ENCODE measurements around the gene RAB40AL. TPM values are rescaled to one million over a fixed set of nuclear protein-coding genes. Genes with fewer than 3 reads are reported as not detected.
"Not testable (repeated sequence)": the region's sequence is repeated elsewhere in the genome, so short reads cannot be mapped to it uniquely, and the experiment has no call there.

RAB40AL gene, protein sequence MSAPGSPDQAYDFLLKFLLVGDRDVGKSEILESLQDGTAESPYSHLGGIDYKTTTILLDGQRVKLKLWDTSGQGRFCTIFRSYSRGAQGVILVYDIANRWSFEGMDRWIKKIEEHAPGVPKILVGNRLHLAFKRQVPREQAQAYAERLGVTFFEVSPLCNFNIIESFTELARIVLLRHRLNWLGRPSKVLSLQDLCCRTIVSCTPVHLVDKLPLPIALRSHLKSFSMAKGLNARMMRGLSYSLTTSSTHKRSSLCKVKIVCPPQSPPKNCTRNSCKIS
- total RNA-seq: 1 to 10 TPM in 2 of 8 experiments, under 1 TPM in 5, not detected in 1; 0.16 to 1.9 (median 0.41) TPM

DNA sequence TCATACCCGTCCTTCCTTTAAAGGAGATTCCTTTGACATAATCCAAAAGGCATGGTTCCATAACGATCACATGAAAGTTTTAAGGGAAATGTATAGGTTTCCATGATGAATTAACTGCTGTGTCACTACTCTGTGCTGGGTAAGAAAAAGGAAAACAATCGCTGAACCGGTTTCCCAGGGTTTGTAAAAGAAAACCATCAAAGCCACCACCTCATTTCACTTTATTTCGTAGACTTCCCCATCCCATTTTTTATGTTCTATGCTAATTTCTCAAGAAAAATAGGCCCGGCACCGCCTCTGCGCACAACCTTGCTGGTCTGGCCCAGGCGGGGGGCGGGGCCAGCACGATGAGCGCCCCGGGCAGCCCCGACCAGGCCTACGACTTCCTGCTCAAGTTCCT lies at the start of gene RAB40AL:
TSS of gene RAB40AL (plus strand) at position 301 of the 400 bp plus-strand sequence. CDS start at position 348, 47 bp downstream.
- H3K4me1 ChIP-seq (replicated peaks in 1 of 2); ATAC-seq (replicated peaks in 6 of 8); H3K27ac ChIP-seq; H3K4me3 ChIP-seq; in situ Hi-C loops (cut with MboI; ENCODE audit: low pct_unique_long_range_greater_than_20kb in 2 of 9, low sequenced_read_pairs in 9 of 9, unreplicated experiment in 9 of 9): not testable (repeated sequence)
- 67% methylated on average over 1 of the region's 15 CpGs; no CpG with 5 or more reads in 9 of the 10 experiments for WGBS, 10 experiments

GRCh38 chrX:102887687-102888086 lies 49.4 kb upstream of the RAB40AL start:
- H3K4me3 ChIP-seq: no peak overlapping the region
- in situ Hi-C loops (cut with MboI; ENCODE audit: low pct_unique_long_range_greater_than_20kb in 2 of 9, low sequenced_read_pairs in 9 of 9, unreplicated experiment in 9 of 9): no loop called here
- no peak overlapping the region for H3K27ac ChIP-seq
- 63 to 67% methylated on average over 1 to 3 of the region's 3 CpGs; no CpG with 5 or more reads in 8 of the 10 experiments for WGBS, 10 experiments
- no peak for ATAC-seq (replicated peaks in 6 of 8)
- no peaks in the 10 kb centered on the region for H3K4me1 ChIP-seq (replicated peaks in 1 of 2)

DNA sequence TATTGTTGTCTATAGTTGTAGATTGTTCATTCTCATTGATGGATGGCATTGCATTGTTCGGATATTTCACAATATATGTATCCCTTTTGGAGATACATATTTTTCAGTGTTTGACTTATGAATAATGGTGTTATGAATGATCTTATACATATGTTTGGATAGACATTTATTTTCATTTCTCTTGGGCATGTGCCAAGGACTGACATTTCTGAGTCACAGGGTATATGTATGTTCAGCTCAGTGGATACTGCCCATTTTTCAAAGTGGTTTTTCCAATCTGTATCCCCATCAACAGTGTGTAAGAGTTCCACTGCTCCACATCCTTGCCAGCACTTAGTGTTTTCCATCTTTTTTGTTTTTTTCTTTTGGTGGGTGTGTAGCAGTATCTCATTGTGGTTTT lies 45.0 kb upstream of the RAB40AL start:
- ATAC-seq (replicated peaks in 6 of 8): no peak
- in situ Hi-C loops (cut with MboI; ENCODE audit: low pct_unique_long_range_greater_than_20kb in 2 of 9, low sequenced_read_pairs in 9 of 9, unreplicated experiment in 9 of 9): no loop called here
- Histone ChIP-seq H3K27ac (no peak overlapping the region), H3K4me1 (replicated peaks in 1 of 2) (no peaks in the 10 kb centered on the region), H3K4me3 (no peak overlapping the region)
- 60 to 100% (median 82%) methylated on average over 1 of the region's 1 CpG; no CpG with 5 or more reads in 6 of the 10 experiments for WGBS, 10 experiments

- ATAC-seq (replicated peaks in 6 of 8): peak; percentile 19 to 95 (median 63)
- WGBS, 10 experiments: 25 to 96% (median 56%) methylated on average over 1 to 13 of the region's 15 CpGs; no CpG with 5 or more reads in 4 of the 10 experiments
- in situ Hi-C loops (cut with MboI; ENCODE audit: low pct_unique_long_range_greater_than_20kb in 2 of 9, low sequenced_read_pairs in 9 of 9, unreplicated experiment in 9 of 9): no loop called here
Observed at GRCh38 chrX:102899940-102900916, 36.8 kb upstream of the RAB40AL start.

GRCh38 chrX:102902355-102902754 lies 34.7 kb upstream of the RAB40AL start:
- ATAC-seq (replicated peaks in 6 of 8): no peak
- H3K4me1 ChIP-seq (replicated peaks in 1 of 2): no peaks in the 10 kb centered on the region
- H3K27ac ChIP-seq: no peak overlapping the region
- H3K4me3 ChIP-seq: no peak overlapping the region
- in situ Hi-C loops (cut with MboI; ENCODE audit: low pct_unique_long_range_greater_than_20kb in 2 of 9, low sequenced_read_pairs in 9 of 9, unreplicated experiment in 9 of 9): no loop called here

More at GRCh38 chrX:102899940-102900916, 36.8 kb upstream of the RAB40AL start:
- no peak overlapping the region for H3K27ac ChIP-seq
- no peaks in the 10 kb centered on the region for H3K4me1 ChIP-seq (replicated peaks in 1 of 2)
- H3K4me3 ChIP-seq: no peak overlapping the region

- Histone ChIP-seq H3K27ac (no peak overlapping the region), H3K4me1 (replicated peaks in 1 of 2) (no peaks in the 10 kb centered on the region), H3K4me3 (no peak overlapping the region)
- WGBS, 10 experiments: 20 to 100% (median 53%) methylated on average over 1 to 2 of the region's 2 CpGs; no CpG with 5 or more reads in 4 of the 10 experiments
- ATAC-seq (replicated peaks in 6 of 8): no peak
- in situ Hi-C loops (cut with MboI; ENCODE audit: low pct_unique_long_range_greater_than_20kb in 2 of 9, low sequenced_read_pairs in 9 of 9, unreplicated experiment in 9 of 9): no loop called here
Observed at GRCh38 chrX:102930990-102931756, 5.9 kb upstream of the RAB40AL start.

GRCh38 chrX:102934624-102935023 lies 2.4 kb upstream of the RAB40AL start:
- no peak for ATAC-seq (replicated peaks in 6 of 8)
- in situ Hi-C loops (cut with MboI; ENCODE audit: low pct_unique_long_range_greater_than_20kb in 2 of 9, low sequenced_read_pairs in 9 of 9, unreplicated experiment in 9 of 9): no loop called here
- H3K4me3 ChIP-seq: no peak overlapping the region
- no peaks in the 10 kb centered on the region for H3K4me1 ChIP-seq (replicated peaks in 1 of 2)
- H3K27ac ChIP-seq: no peak overlapping the region
- 38 to 100% (median 84%) methylated on average over 1 to 3 of the region's 3 CpGs; no CpG with 5 or more reads in 6 of the 10 experiments for WGBS, 10 experiments

- peak; percentile 45 to 91 (median 80) for ATAC-seq (replicated peaks in 6 of 8)
- in situ Hi-C loops (cut with MboI; ENCODE audit: low pct_unique_long_range_greater_than_20kb in 2 of 9, low sequenced_read_pairs in 9 of 9, unreplicated experiment in 9 of 9): loop anchor here in 2 of 9 experiments (25.0 kb wide), 1 partner anchor 211 kb away; no protein-coding TSS in a partner anchor
- WGBS, 10 experiments: 0 to 18% (median 7%) methylated on average over 2 to 9 of the region's 14 CpGs; no CpG with 5 or more reads in 5 of the 10 experiments
- Histone ChIP-seq H3K4me1 (replicated peaks in 1 of 2) (no peaks in the 10 kb centered on the region), H3K4me3 (peak overlapping the region in 3 of 5 donors; percentile 11 to 22 (median 12)), H3K27ac (no peak overlapping the region)
Observed at GRCh38 chrX:102950908-102951866, 14.1 kb downstream of the RAB40AL start.

GRCh38 chrX:102957751-102958150 lies 20.7 kb downstream of the RAB40AL start:
- WGBS, 10 experiments: 28 to 100% (median 88%) methylated on average over 2 of the region's 2 CpGs; no CpG with 5 or more reads in 4 of the 10 experiments

DNA sequence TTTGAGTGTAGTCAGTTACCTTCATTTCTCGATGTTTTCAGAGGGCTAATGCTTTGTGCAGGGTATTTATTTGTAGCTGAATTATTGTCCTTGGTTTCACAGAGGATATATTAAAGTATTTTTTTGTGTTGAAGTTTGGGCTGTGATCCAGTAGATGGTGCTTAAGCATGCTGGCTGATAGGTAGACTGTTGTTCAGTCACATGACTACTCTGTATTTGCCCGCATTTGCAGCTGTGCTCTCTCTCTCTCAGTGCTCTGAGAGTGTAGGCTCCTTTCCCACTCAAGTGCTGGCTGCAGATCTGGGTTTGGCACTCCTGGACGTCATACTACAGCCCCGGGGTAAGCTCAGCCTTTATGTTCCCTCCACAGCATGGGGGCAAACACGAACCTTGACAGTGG lies 21.7 kb downstream of the RAB40AL start:
- in situ Hi-C loops (cut with MboI; ENCODE audit: low pct_unique_long_range_greater_than_20kb in 2 of 9, low sequenced_read_pairs in 9 of 9, unreplicated experiment in 9 of 9): loop anchor here in 2 of 9 experiments (25.0 kb wide), 1 partner anchor 204 kb away; no protein-coding TSS in a partner anchor
- H3K4me3 ChIP-seq: no peak overlapping the region
- ATAC-seq (replicated peaks in 6 of 8): peak in 1 of 8 experiments; percentile 50
- H3K27ac ChIP-seq: no peak overlapping the region
- H3K4me1 ChIP-seq (replicated peaks in 1 of 2): no peaks in the 10 kb centered on the region
- WGBS, 10 experiments: 44 to 86% methylated on average over 1 to 4 of the region's 5 CpGs; no CpG with 5 or more reads in 8 of the 10 experiments

More at GRCh38 chrX:102957751-102958150, 20.7 kb downstream of the RAB40AL start:
- Histone ChIP-seq H3K4me1 (replicated peaks in 1 of 2) (no peaks in the 10 kb centered on the region), H3K4me3 (no peak overlapping the region), H3K27ac (no peak overlapping the region)
- ATAC-seq (replicated peaks in 6 of 8): no peak
- in situ Hi-C loops (cut with MboI; ENCODE audit: low pct_unique_long_range_greater_than_20kb in 2 of 9, low sequenced_read_pairs in 9 of 9, unreplicated experiment in 9 of 9): loop anchor here in 2 of 9 experiments (25.0 kb wide), 1 partner anchor 205 kb away; no protein-coding TSS in a partner anchor

DNA sequence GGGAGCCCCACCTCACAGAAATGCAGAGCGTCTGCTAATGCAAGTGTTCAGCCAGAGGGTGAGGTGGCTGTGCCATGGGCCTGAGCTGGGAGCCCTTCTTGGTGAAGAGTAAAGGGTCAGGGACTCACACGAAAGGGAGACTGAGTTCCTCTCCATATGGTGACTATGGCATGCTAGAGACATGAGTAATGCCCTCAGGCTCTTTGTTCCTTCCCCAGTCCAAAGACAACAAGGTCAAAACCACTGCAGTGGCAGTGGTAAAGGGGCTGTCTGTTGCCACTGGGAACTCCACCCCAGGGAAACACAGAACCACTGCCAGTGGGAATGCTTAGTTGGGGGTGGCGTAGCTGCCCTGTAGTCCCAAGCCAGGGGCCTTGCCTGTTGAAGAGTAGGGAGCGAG lies 22.4 kb downstream of the RAB40AL start:
- Histone ChIP-seq H3K4me3 (no peak overlapping the region), H3K27ac (no peak overlapping the region), H3K4me1 (replicated peaks in 1 of 2) (no peaks in the 10 kb centered on the region)
- 55 to 100% methylated on average over 1 to 4 of the region's 4 CpGs; no CpG with 5 or more reads in 8 of the 10 experiments for WGBS, 10 experiments
- in situ Hi-C loops (cut with MboI; ENCODE audit: low pct_unique_long_range_greater_than_20kb in 2 of 9, low sequenced_read_pairs in 9 of 9, unreplicated experiment in 9 of 9): loop anchor here in 2 of 9 experiments (25.0 kb wide), 1 partner anchor 203 kb away; no protein-coding TSS in a partner anchor
- no peak for ATAC-seq (replicated peaks in 6 of 8)
